Endothelial cell of umbilical vein (primary cell): ENCODE measurements around the gene AKR7A2. TPM values are rescaled to one million over a fixed set of nuclear protein-coding genes. Genes with fewer than 3 reads are reported as not detected.

Source experiments
- BruUV-seq: library from RNA; stranded (reverse); fragments of 400-500 nt; replicated peaks from 2 replicates; lab custom pipeline; 2021; lab: Mats Ljungman, UMichigan
- CTCF ChIA-PET: fragments of 300-600, 350-600 bp; sonication (Branson Sonifier 250); formaldehyde crosslinking; loops from one replicate; lab custom pipeline; 2021; ENCODE audit warnings: antibody characterized with exemption, inconsistent platforms; lab: Charles Lee
- POLR2A ChIA-PET: fragments of 300-600, 350-600 bp; sonication (Branson Sonifier 250); formaldehyde crosslinking; loops from one replicate; lab custom pipeline; 2021; ENCODE audit warnings: antibody characterized with exemption, inconsistent platforms; lab: Charles Lee
- DNase-seq: peaks from one replicate; pipeline ENCODE4 v3.0.0-alpha.2; 2011; ENCODE audit warnings: low read depth, low spot score
- FAIRE-seq: peaks from 2 replicates; lab custom pipeline; 2011; peaks lifted over from hg19 to GRCh38; lab: Jason Lieb, UNC
- H2AFZ ChIP-seq: 2 replicates; pipeline ENCODE4 v1.6.0; 2012; ENCODE audit warnings: low read depth, low read length, control low read depth, inconsistent platforms
- H3K27ac ChIP-seq: 2 replicates; pipeline ENCODE4 v1.5.1; 2011; ENCODE audit warnings: low read depth, mild to moderate bottlenecking, control low read depth, low read length, moderate library complexity; ENCODE audit not compliant: insufficient read depth
- H3K27me3 ChIP-seq, 2 experiments: 2 replicates each; pipeline versions ENCODE4 v1.6.0 to v1.6.1; 2011; ENCODE audit warnings: low read length in 2 of 2, mixed read lengths in 1 of 2; ENCODE audit not compliant: control insufficient read depth in 2 of 2, insufficient read depth in 2 of 2
- H3K36me3 ChIP-seq, 2 experiments: 2 replicates in 1 of 2; 3 replicates in 1 of 2; pipeline ENCODE4 v1.5.1; 2011; ENCODE audit warnings: low read length in 2 of 2, mild to moderate bottlenecking in 1 of 2, moderate library complexity in 1 of 2; ENCODE audit not compliant: control insufficient read depth in 2 of 2, insufficient read depth in 2 of 2; ENCODE audit errors: extremely low read depth in 1 of 2
- H3K4me1 ChIP-seq: 3 replicates; pipeline ENCODE4 v1.5.1; 2011; ENCODE audit warnings: mild to moderate bottlenecking, low read length; ENCODE audit not compliant: control insufficient read depth, insufficient read depth; ENCODE audit errors: extremely low read depth
- H3K4me2 ChIP-seq: 2 replicates; pipeline ENCODE4 v1.6.1; 2011; ENCODE audit warnings: low read length, control low read depth, mixed read lengths; ENCODE audit not compliant: insufficient read depth
- H3K4me3 ChIP-seq, 3 experiments: fragments of 200-600 bp in 1 of 3; sonication (generic), shearing (Covaris generic) in 1 of 3; replicated peaks in 1 of 3; 2 replicates each; pipeline ENCODE4 v1.5.1; 2011 to 2016; ENCODE audit warnings: control low read depth in 3 of 3, low read length in 3 of 3, mild to moderate bottlenecking in 2 of 3, inconsistent platforms in 1 of 3, low read depth in 1 of 3, moderate library complexity in 1 of 3; ENCODE audit not compliant: insufficient read depth in 1 of 3
- H3K79me2 ChIP-seq: 2 replicates; pipeline ENCODE4 v1.6.0; 2012; ENCODE audit warnings: low read length, inconsistent platforms; ENCODE audit not compliant: control insufficient read depth, insufficient read depth
- H3K9ac ChIP-seq: replicated peaks from 2 replicates; pipeline ENCODE3; 2011; ENCODE audit warnings: low read length, control low read depth; ENCODE audit not compliant: insufficient read depth; ENCODE audit errors: extremely low read depth
- H3K9me1 ChIP-seq: replicated peaks from 3 replicates; pipeline ENCODE4 v1.6.0; 2011; ENCODE audit warnings: mild to moderate bottlenecking, low read length; ENCODE audit not compliant: control insufficient read depth, insufficient read depth; ENCODE audit errors: extremely low read depth
- H3K9me3 ChIP-seq: replicated peaks from 2 replicates; pipeline ENCODE4 v1.5.1; 2012; ENCODE audit warnings: low read length, inconsistent platforms; ENCODE audit not compliant: control insufficient read depth, insufficient read depth
- H4K20me1 ChIP-seq: replicated peaks from 2 replicates; pipeline ENCODE3; 2011; ENCODE audit warnings: mild to moderate bottlenecking, low read length; ENCODE audit not compliant: control insufficient read depth, insufficient read depth; ENCODE audit errors: extremely low read depth
- EZH2 ChIP-seq: IDR thresholded peaks from 2 replicates; pipeline ENCODE4 v1.6.1; 2012; ENCODE audit warnings: borderline replicate concordance, low read depth, mild to moderate bottlenecking, moderate library complexity, low read length, inconsistent platforms; ENCODE audit not compliant: severe bottlenecking
- FOS ChIP-seq: IDR thresholded peaks from 2 replicates; pipeline ENCODE4 v1.6.1; 2011; ENCODE audit warnings: mild to moderate bottlenecking, low read length, moderate library complexity, borderline replicate concordance; ENCODE audit not compliant: insufficient read depth
- GATA2 ChIP-seq: IDR thresholded peaks from 2 replicates; pipeline ENCODE4 v1.7.0; 2011; ENCODE audit warnings: low read depth, mild to moderate bottlenecking, moderate library complexity, mixed read lengths, low read length; ENCODE audit not compliant: insufficient read length, insufficient read depth
- JUN ChIP-seq: IDR thresholded peaks from 2 replicates; pipeline ENCODE4 v1.6.1; 2011; ENCODE audit warnings: borderline replicate concordance, low read depth; ENCODE audit not compliant: insufficient read length, insufficient read depth
- MYC ChIP-seq: IDR thresholded peaks from one replicate; pipeline ENCODE4 v1.6.1; 2011; ENCODE audit warnings: mild to moderate bottlenecking, low read depth, low read length
- POLR2A ChIP-seq: IDR thresholded peaks from 2 replicates; pipeline ENCODE4 v1.6.1; 2012; ENCODE audit warnings: low read depth, mild to moderate bottlenecking, control low read depth, low read length
- dilution Hi-C: fragments of 300-500 bp; cut with MboI; formaldehyde crosslinking; loops from one replicate; pipeline ENCODE4 v1.15.0; 2019; ENCODE audit warnings: low sequenced_read_pairs; ENCODE audit not compliant: extremely low pct_ligation_motif_present
- intact Hi-C: fragments of 100-400 bp; cut with micrococcal nuclease; formaldehyde crosslinking; loops from one replicate; pipeline ENCODE4 v1.10.0; 2022
- polyA plus RNA-seq, 4 experiments: library from polyadenylated mRNA; depleted of rRNA in 3 of 4; stranded (reverse) in 3 of 4; unstranded in 1 of 4; fragments of >200 nt; gene quantifications; 2 replicates each; pipeline versions ENCODE4 v1.2.1 to v1.2.3, GENCODE V29; 2011 to 2012; ENCODE audit warnings: missing spikeins in 1 of 4
- total RNA-seq: library from RNA; stranded (reverse); gene quantifications from 2 replicates; pipeline ENCODE4 v1.2.3, GENCODE V29; 2021
- TF ChIP-seq, protein P1 (sequence below), 2 donors: IDR thresholded peaks; 1 replicate in 1 of 2; 2 replicates in 1 of 2; pipeline ENCODE4 v1.5.1; 2011; ENCODE audit warnings: low read length in 2 of 2, mild to moderate bottlenecking in 2 of 2, moderate library complexity in 2 of 2, control low read depth in 1 of 2, inconsistent platforms in 1 of 2, low read depth in 1 of 2; ENCODE audit not compliant: insufficient read depth in 1 of 2; ENCODE audit errors: extremely low read depth in 1 of 2
- TF ChIP-seq, protein P2 (sequence below): IDR thresholded peaks from 2 replicates; pipeline ENCODE4 v1.6.1; 2011; ENCODE audit not compliant: insufficient read depth, insufficient read length

Gene AKR7A2
- total and polyA plus RNA-seq, 2 donors (not counting 3 experiments of a cell fraction or from before 2014, with no cell fraction given): 48.0 to 70.7 TPM

DNA sequence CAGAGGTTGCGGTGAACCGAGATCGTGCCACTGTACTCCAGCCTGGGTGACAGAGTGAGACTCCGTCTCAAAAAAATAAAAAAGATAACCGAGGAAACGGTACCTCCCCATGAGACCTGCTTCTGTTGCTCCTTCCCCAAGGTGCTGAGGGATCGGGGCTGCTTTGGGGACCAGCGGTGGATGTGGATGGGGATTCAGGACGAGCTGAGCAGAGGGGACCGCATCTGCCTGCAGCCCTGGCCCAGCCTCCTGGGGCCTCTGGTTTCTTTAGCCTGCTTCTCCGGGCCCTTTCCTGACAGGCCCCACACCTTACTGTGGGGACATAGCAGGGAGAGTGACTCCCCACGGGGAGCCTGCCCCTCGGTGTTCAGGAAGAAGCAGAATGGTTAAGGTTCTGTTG lies 17.2 kb upstream of the AKR7A2 start:
- H3K4me1 ChIP-seq: no peaks in the 10 kb centered on the region
- H2AFZ ChIP-seq: no peak overlapping the region
- no peak overlapping the region for H3K9ac ChIP-seq
- ChIA-PET CTCF (interaction anchor here (1.1 to 1.4 kb wide), 3 partner anchors 10 to 333 kb away, joined by 3 to 4 read pairs (median 3); no protein-coding TSS in a partner anchor), POLR2A (no interaction called here)
- intact Hi-C loops: no loop called here
- H3K4me3 ChIP-seq: no peak overlapping the region
- no peaks in the 10 kb centered on the region for H3K79me2 ChIP-seq
- H3K27ac ChIP-seq: no peak overlapping the region
- dilution Hi-C loops: no loop called here
- no peaks in the 10 kb centered on the region for H3K9me3 ChIP-seq
- DNase-seq: no peak
- H4K20me1 ChIP-seq: no peaks in the 10 kb centered on the region
- peaks cover 4 to 28% of the 10 kb centered on the region in 2 experiments for H3K36me3 ChIP-seq
- H3K27me3 ChIP-seq: no peaks in the 10 kb centered on the region
- TF ChIP-seq, protein P1, sequence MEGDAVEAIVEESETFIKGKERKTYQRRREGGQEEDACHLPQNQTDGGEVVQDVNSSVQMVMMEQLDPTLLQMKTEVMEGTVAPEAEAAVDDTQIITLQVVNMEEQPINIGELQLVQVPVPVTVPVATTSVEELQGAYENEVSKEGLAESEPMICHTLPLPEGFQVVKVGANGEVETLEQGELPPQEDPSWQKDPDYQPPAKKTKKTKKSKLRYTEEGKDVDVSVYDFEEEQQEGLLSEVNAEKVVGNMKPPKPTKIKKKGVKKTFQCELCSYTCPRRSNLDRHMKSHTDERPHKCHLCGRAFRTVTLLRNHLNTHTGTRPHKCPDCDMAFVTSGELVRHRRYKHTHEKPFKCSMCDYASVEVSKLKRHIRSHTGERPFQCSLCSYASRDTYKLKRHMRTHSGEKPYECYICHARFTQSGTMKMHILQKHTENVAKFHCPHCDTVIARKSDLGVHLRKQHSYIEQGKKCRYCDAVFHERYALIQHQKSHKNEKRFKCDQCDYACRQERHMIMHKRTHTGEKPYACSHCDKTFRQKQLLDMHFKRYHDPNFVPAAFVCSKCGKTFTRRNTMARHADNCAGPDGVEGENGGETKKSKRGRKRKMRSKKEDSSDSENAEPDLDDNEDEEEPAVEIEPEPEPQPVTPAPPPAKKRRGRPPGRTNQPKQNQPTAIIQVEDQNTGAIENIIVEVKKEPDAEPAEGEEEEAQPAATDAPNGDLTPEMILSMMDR (IDR thresholded peaks at IDR 0.05; ENCODE audit: extremely low read depth in 1 of 2, insufficient read depth in 1 of 2, low read depth in 1 of 2, low read length in 2 of 2): no peak
- TF ChIP-seq FOS: no peak
- no peak for TF ChIP-seq JUN
- TF ChIP-seq EZH2: no peak
- TF ChIP-seq POLR2A: no peak
- TF ChIP-seq GATA2: no peak
- TF ChIP-seq, protein P2, sequence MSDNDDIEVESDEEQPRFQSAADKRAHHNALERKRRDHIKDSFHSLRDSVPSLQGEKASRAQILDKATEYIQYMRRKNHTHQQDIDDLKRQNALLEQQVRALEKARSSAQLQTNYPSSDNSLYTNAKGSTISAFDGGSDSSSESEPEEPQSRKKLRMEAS: no peak
- TF ChIP-seq MYC: no peak
- FAIRE-seq: no peak
- no peak overlapping the region for H3K4me2 ChIP-seq
- BruUV-seq: no TSS peak
- H3K9me1 ChIP-seq: no peaks in the 10 kb centered on the region
